H9 (cell line): Measurements from ENCODE around the gene NR3C2. TPM values are rescaled to one million over a fixed set of nuclear protein-coding genes. Genes with fewer than 3 reads are reported as not detected.

Source experiments
- DNase-seq: peaks from one replicate; pipeline ENCODE4 v3.0.0-alpha.2; 2017
- H2AFZ ChIP-seq: one replicate; pipeline ENCODE4 v1.6.1; 2013; ENCODE audit warnings: mild to moderate bottlenecking, low read length, control low read depth, moderate library complexity
- H2AK5ac ChIP-seq: 2 replicates; pipeline ENCODE4 v1.6.1; 2013; ENCODE audit warnings: low read length, control low read depth, mixed read lengths; ENCODE audit not compliant: insufficient read length
- H2BK120ac ChIP-seq: one replicate; pipeline ENCODE4 v1.6.1; 2013; ENCODE audit warnings: low read depth, mild to moderate bottlenecking, low read length, control low read depth, inconsistent platforms; ENCODE audit not compliant: poor library complexity, severe bottlenecking
- H2BK12ac ChIP-seq: 2 replicates; pipeline ENCODE4 v1.6.1; 2013; ENCODE audit warnings: low read length, control low read depth, mixed read lengths, low read depth; ENCODE audit not compliant: insufficient read length
- H2BK15ac ChIP-seq: 2 replicates; pipeline ENCODE4 v1.6.1; 2013; ENCODE audit warnings: low read depth, low read length, control low read depth
- H2BK20ac ChIP-seq: one replicate; pipeline ENCODE4 v1.6.1; 2013; ENCODE audit warnings: low read depth, mild to moderate bottlenecking, low read length, control low read depth, inconsistent platforms; ENCODE audit not compliant: poor library complexity, severe bottlenecking
- H2BK5ac ChIP-seq: 2 replicates; pipeline ENCODE4 v1.6.1; 2013; ENCODE audit warnings: low read length, control low read depth, mixed read lengths; ENCODE audit not compliant: insufficient read length
- H3K14ac ChIP-seq: 2 replicates; pipeline ENCODE4 v1.6.1; 2013; ENCODE audit warnings: low read length, control low read depth; ENCODE audit not compliant: insufficient read depth
- H3K18ac ChIP-seq: 2 replicates; pipeline ENCODE4 v1.6.1; 2013; ENCODE audit warnings: low read depth, mild to moderate bottlenecking, mixed read lengths, low read length, control low read depth; ENCODE audit not compliant: insufficient read length
- H3K23ac ChIP-seq: 2 replicates; pipeline ENCODE4 v1.6.1; 2013; ENCODE audit warnings: low read length, control low read depth, mixed read lengths, low read depth; ENCODE audit not compliant: insufficient read length
- H3K23me2 ChIP-seq: 2 replicates; pipeline ENCODE4 v1.6.1; 2013; ENCODE audit warnings: low read depth, mild to moderate bottlenecking, mixed read lengths, low read length, control low read depth; ENCODE audit not compliant: insufficient read length, poor library complexity, severe bottlenecking
- H3K27ac ChIP-seq: 2 replicates; pipeline ENCODE4 v1.5.1; 2013; ENCODE audit warnings: low read length, control low read depth, mixed read lengths, low read depth; ENCODE audit not compliant: insufficient read length
- H3K27me3 ChIP-seq: 2 replicates; pipeline ENCODE4 v1.6.1; 2013; ENCODE audit warnings: low read length, control low read depth, inconsistent platforms; ENCODE audit not compliant: insufficient read depth
- H3K4ac ChIP-seq: 2 replicates; pipeline ENCODE4 v1.6.1; 2013; ENCODE audit warnings: low read depth, mild to moderate bottlenecking, control low read depth, inconsistent platforms, low read length, moderate library complexity
- H3K4me1 ChIP-seq: 2 replicates; pipeline ENCODE4 v1.6.1; 2013; ENCODE audit warnings: low read length, control low read depth, inconsistent platforms; ENCODE audit not compliant: insufficient read depth
- H3K4me2 ChIP-seq: 2 replicates; pipeline ENCODE4 v1.6.1; 2013; ENCODE audit warnings: low read length, control low read depth, mixed read lengths; ENCODE audit not compliant: insufficient read length, insufficient read depth
- H3K56ac ChIP-seq: 2 replicates; pipeline ENCODE4 v1.6.1; 2013; ENCODE audit warnings: low read depth, mild to moderate bottlenecking, mixed read lengths, low read length, control low read depth; ENCODE audit not compliant: insufficient read length
- H3K79me1 ChIP-seq: 2 replicates; pipeline ENCODE4 v1.6.1; 2013; ENCODE audit warnings: low read depth, mild to moderate bottlenecking, moderate library complexity, low read length, control low read depth, inconsistent platforms; ENCODE audit not compliant: insufficient read depth, poor library complexity, severe bottlenecking
- H3K79me2 ChIP-seq: 2 replicates; pipeline ENCODE4 v1.6.1; 2013; ENCODE audit warnings: low read length, control low read depth, inconsistent platforms; ENCODE audit not compliant: insufficient read depth
- H3K9ac ChIP-seq: 2 replicates; pipeline ENCODE4 v1.6.1; 2013; ENCODE audit warnings: low read length, control low read depth, mixed read lengths; ENCODE audit not compliant: insufficient read length; ENCODE audit errors: extremely low read depth
- H3K9me3 ChIP-seq: one replicate; pipeline ENCODE4 v1.6.1; 2013; ENCODE audit warnings: low read depth, low read length, inconsistent platforms; ENCODE audit not compliant: control insufficient read depth
- H3T11ph ChIP-seq: one replicate; pipeline ENCODE4 v1.6.1; 2013; ENCODE audit warnings: mild to moderate bottlenecking, low read length, control low read depth, inconsistent platforms
- H4K20me1 ChIP-seq: one replicate; pipeline ENCODE4 v1.6.1; 2013; ENCODE audit not compliant: control insufficient read depth, insufficient read length, insufficient read depth
- H4K5ac ChIP-seq: 2 replicates; pipeline ENCODE4 v1.6.1; 2013; ENCODE audit warnings: low read depth, mild to moderate bottlenecking, mixed read lengths, low read length, control low read depth; ENCODE audit not compliant: insufficient read length
- H4K8ac ChIP-seq: replicated peaks from 2 replicates; pipeline ENCODE4 v1.6.1; 2013; ENCODE audit warnings: low read length, control low read depth, mixed read lengths, low read depth; ENCODE audit not compliant: insufficient read length
- H4K91ac ChIP-seq: 2 replicates; pipeline ENCODE4 v1.6.1; 2013; ENCODE audit warnings: low read depth, mild to moderate bottlenecking, moderate library complexity, mixed read lengths, low read length, control low read depth; ENCODE audit not compliant: insufficient read length
- H3K27ac Mint-ChIP-seq, 3 experiments: 2 replicates in 2 of 3; 3 replicates in 1 of 3; pipeline ENCODE4 v1.8.0; 2020 to 2021; ENCODE audit warnings: mixed read lengths in 3 of 3, mild to moderate bottlenecking in 1 of 3, moderate library complexity in 1 of 3
- H3K27me3 Mint-ChIP-seq: 2 replicates; pipeline ENCODE4 v1.8.0; 2021; ENCODE audit warnings: low read depth, mild to moderate bottlenecking, moderate library complexity, mixed read lengths
- H3K36me3 Mint-ChIP-seq, 3 experiments: 2 replicates in 2 of 3; 3 replicates in 1 of 3; pipeline ENCODE4 v1.8.0; 2020 to 2021; ENCODE audit warnings: low read depth in 3 of 3, mixed read lengths in 3 of 3; ENCODE audit not compliant: insufficient read depth in 1 of 3
- H3K4me1 Mint-ChIP-seq, 2 experiments: 2 replicates each; pipeline ENCODE4 v1.8.0; 2020; ENCODE audit warnings: mixed read lengths in 2 of 2
- H3K4me3 Mint-ChIP-seq, 2 experiments: 2 replicates in 1 of 2; 3 replicates in 1 of 2; pipeline ENCODE4 v1.8.0; 2020 to 2021; ENCODE audit warnings: mild to moderate bottlenecking in 2 of 2, mixed read lengths in 2 of 2, moderate library complexity in 1 of 2
- H3K9me3 Mint-ChIP-seq, 2 experiments: 2 replicates in 1 of 2; 3 replicates in 1 of 2; pipeline ENCODE4 v1.8.0; 2020; ENCODE audit warnings: mild to moderate bottlenecking in 2 of 2, mixed read lengths in 2 of 2, moderate library complexity in 1 of 2
- CTCF ChIP-seq: fragments of 200-600 bp; sonication (generic); conservative IDR thresholded peaks from 3 replicates; pipeline ENCODE4 v1.8.0; 2021; ENCODE audit warnings: antibody characterized with exemption, mild to moderate bottlenecking
- WGBS: extraction: QIAGEN DNeasy Blood & Tissue Kit; methylation state at CpG from one replicate; pipeline ENCODE4 v1.1.7; 2013; ENCODE audit warnings: missing lambda C conversion rate, low lambda C conversion rate, mixed read lengths; ENCODE audit not compliant: insufficient read length; ENCODE audit errors: extremely low coverage; 5-methylcytosine and 5-hydroxymethylcytosine counted together
- total RNA-seq: library from RNA; stranded (reverse); gene quantifications from 2 replicates; pipeline ENCODE4 v1.2.1, GENCODE V29; 2021

Gene NR3C2
- total RNA-seq, 1 experiment from 2014 or later, result 1.4 TPM

GRCh38 chr4:148182230-148182911 is 259.8 kb downstream of the NR3C2 start:
- Histone ChIP-seq H3T11ph (no peak overlapping the region), H2BK15ac (no peak overlapping the region), H3K4ac (no peak overlapping the region), H3K9me3 (no peaks in the 10 kb centered on the region), H3K79me1 (no peaks in the 10 kb centered on the region), H4K91ac (no peak overlapping the region), H4K5ac (no peak overlapping the region), H3K23me2 (no peaks in the 10 kb centered on the region), H3K27me3 (no peaks in the 10 kb centered on the region), H3K4me2 (no peak overlapping the region), H3K9ac (no peak overlapping the region), H3K14ac (no peak overlapping the region), H2BK5ac (no peak overlapping the region), H3K18ac (no peak overlapping the region), H2BK20ac (no peak overlapping the region), H3K79me2 (no peaks in the 10 kb centered on the region), H2AK5ac (no peak overlapping the region), H2BK120ac (no peak overlapping the region), H4K8ac (no peak overlapping the region), H3K27ac (no peak overlapping the region), H3K56ac (no peak overlapping the region), H2BK12ac (no peak overlapping the region), H2AFZ (no peak overlapping the region), H3K23ac (no peak overlapping the region), H3K4me1 (no peaks in the 10 kb centered on the region), H4K20me1 (no peaks in the 10 kb centered on the region)
- no CpG with 5 or more reads among the region's 3 CpGs for WGBS
- TF ChIP-seq CTCF, result no peak
- DNase-seq, result no peak
- H3K27me3 Mint-ChIP-seq, result no peaks in the 10 kb centered on the region
- H3K36me3 Mint-ChIP-seq, result no peaks in the 10 kb centered on the region
- no peaks in the 10 kb centered on the region; a peak in 1 of 5 replicates for H3K9me3 Mint-ChIP-seq
- H3K27ac Mint-ChIP-seq, result no peak overlapping the region
- no peaks in the 10 kb centered on the region for H3K4me1 Mint-ChIP-seq
- no peak overlapping the region for H3K4me3 Mint-ChIP-seq
